Skin epidermis (tissue), 12 donors: ENCODE results near the gene NSF.
"Not testable (repeated sequence)": the region's sequence is repeated elsewhere in the genome, so short reads cannot be mapped to it uniquely, and the experiment has no call there.

Source experiments
- H3K27ac ChIP-seq, 21 experiments: fragments of 200-600 bp; sonication (generic) in 11 of 21; one replicate each; pipeline ENCODE4 v1.5.0; 2020; ENCODE audit warnings: mild to moderate bottlenecking in 3 of 21, inconsistent platforms in 2 of 21, moderate library complexity in 2 of 21
- H3K4me3 ChIP-seq, 7 experiments: fragments of 200-600 bp; sonication (generic) in 2 of 7; one replicate each; pipeline ENCODE4 v1.5.0; 2020; ENCODE audit warnings: inconsistent platforms in 2 of 7, mild to moderate bottlenecking in 2 of 7, moderate library complexity in 1 of 7

NSF gene

DNA sequence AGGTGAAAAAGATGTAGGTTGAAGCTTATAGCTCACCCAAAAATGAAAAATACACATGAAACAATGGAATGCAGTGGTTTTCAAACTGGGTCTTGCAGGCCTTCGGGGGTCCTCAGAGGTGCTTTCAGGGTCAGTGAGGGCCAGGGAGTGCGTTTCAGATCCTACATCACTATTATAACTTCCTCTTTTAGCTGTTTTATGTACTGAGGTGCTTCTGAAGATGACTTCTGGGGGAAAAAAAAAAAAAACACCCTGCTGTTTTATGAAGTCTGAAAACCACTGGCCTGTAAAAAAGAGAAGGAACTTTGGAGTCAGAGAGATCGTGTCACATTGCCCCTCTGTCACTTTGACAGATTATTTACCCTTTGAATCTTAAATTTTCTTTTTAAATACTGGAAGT, 102.8 kb downstream of the NSF start:
- not testable (repeated sequence) for H3K4me3 ChIP-seq, H3K27ac ChIP-seq

DNA sequence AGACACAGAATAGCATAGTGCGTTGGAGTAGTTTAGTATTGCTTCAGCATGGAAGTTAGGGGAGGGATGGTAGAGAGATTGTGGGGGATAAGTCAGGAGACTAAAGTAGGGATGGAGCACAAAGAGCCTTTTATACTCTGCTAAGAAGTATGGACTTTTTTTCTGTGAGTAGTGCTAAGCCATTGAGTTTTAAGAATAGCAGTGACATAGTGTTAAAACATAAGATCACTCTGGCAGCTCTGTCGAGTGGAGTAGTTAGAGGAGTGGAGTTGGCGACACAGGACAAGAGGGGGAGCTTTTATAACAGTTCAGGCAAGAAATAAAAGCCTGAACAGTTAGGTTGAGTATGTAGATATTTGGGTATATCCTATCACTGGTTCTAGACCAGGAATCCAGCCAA, 106.1 kb downstream of the NSF start:
- H3K4me3 ChIP-seq, H3K27ac ChIP-seq: not testable (repeated sequence)

DNA sequence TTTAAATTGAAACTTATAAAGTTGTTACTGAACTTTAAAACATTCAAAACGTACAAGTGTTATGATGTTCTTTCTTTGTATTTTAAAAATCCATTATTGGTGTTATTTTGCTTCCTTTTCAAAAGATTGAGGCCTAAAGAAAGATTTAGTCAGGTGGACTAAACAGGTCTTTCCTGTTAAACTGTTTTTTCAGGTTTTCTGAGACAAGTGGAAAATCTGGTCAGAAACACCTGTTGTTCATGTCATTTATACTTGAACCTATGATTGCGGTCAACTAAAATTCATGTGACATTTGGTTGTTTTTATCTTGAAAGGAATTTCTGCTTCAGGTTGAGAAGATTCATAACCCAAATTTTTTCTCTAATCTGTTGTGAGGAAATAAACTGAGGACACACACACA, 108.5 kb downstream of the NSF start:
- H3K4me3 ChIP-seq, H3K27ac ChIP-seq: not testable (repeated sequence)

DNA sequence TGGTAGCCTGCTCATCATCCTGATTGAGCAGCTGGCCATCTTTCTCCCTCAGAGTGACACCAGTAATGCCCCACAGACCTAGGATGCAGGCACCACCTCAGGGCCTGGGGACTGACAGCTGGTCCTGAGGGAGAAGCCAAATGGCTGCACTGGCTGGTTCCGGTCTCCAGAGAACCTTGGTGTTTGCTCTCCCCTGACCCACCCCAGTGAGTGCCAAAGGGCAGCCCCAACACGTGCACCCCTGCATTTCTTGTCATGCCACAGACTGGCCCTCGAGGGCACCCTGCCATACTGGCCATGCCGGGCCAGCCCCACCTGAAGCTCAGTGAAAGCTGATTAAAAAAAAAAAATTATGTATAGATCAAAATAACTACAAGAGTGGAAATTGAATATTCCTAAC, 127.5 kb downstream of the NSF start:
- Histone ChIP-seq H3K4me3 (no peak overlapping the region), H3K27ac (no peak overlapping the region)

DNA sequence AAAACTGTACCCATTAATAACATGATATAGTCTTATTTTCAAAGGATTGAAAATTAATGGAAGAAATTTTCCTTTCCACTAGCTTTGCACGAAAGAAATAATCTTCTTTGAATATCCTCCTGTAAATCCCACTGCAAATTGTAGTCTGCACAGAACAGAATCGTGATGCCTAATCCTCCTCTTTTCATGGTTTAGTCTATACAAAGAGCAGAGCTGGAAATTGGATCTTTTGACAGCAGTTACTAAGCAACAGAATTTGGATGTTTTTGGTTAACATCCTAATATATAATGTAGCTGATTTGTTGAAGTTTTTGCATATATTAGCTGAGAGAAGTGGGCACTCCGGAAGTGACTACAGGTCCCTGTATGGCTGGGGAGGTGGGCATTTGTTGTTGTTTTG, 129.4 kb downstream of the NSF start:
- H3K4me3 ChIP-seq: no peak overlapping the region
- H3K27ac ChIP-seq: no peak overlapping the region

DNA sequence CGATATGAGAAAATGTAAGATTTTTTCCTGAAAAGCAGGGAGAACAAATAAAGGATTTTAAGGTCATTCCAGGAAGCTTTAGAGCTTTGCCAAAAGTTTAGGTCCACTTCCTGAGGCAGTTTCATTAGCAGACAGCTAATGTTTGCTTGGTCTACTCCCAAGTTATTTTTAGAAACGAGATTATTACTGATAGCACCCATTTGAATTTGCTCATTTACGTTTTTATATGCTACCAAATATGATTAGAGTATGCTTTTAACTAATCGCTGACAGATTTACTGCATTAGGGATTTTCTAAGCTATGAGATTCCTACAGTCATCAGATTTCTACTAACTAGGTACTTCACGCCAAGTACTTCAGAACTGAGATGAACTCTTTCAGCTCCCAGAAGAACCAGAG, 129.9 kb downstream of the NSF start:
- peak overlapping the region in 2 of 21 experiments; percentile 4 to 58 for H3K27ac ChIP-seq

DNA sequence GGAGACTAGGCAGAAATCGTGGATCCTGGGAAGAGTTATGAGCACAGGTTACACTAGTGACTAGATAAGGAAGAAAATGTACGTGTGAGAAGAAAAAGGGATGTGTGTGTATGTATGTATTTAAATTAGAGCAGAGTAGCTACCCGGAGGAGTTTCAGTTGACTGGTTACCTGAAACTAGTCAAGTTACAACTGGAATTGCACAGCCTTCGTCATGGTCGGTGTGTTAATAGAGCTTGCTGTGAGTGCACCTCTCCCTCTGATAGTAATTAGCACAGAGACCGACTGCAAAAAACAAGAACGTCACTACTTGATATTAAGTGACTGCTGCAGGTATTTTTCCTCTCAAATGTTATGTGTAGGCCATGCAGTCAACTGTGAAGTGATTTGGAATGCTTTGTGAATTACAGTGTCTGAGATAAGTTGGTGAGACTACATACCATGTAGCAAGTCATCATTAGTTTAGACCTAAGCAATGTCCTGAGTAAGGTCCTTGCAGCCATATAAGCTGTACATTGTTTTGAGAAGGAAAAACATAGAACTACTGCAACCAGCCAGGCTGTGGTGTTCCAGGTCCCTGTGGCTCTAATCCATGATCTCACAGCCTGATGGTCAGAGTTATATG, 132.3 kb downstream of the NSF start:
- Histone ChIP-seq H3K27ac (peak overlapping the region in 12 of 21 experiments; percentile 12 to 73 (median 41)), H3K4me3 (no peak overlapping the region)

More for the DNA sequence above, 129.9 kb downstream of the NSF start:
- no peak overlapping the region for H3K4me3 ChIP-seq

DNA sequence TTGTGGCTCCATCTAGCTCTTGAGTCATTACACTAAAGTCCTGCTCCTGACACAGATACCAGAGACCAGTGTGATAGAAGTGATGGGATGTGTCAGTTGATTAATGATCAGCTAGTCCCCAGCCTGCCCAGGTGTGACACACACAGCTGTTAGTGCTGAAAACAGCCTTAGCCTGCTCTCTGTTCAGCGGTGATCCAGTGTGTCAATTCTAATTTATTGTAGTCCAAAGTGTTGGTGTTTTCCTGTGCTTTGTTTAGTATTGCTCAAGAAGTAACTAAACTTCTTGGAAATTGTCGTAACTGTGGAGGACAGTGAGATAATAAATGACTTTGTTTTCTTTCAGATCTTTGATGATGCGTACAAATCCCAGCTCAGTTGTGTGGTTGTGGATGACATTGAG, 135.7 kb downstream of the NSF start:
- H3K27ac ChIP-seq: no peak overlapping the region
- no peak overlapping the region for H3K4me3 ChIP-seq

DNA sequence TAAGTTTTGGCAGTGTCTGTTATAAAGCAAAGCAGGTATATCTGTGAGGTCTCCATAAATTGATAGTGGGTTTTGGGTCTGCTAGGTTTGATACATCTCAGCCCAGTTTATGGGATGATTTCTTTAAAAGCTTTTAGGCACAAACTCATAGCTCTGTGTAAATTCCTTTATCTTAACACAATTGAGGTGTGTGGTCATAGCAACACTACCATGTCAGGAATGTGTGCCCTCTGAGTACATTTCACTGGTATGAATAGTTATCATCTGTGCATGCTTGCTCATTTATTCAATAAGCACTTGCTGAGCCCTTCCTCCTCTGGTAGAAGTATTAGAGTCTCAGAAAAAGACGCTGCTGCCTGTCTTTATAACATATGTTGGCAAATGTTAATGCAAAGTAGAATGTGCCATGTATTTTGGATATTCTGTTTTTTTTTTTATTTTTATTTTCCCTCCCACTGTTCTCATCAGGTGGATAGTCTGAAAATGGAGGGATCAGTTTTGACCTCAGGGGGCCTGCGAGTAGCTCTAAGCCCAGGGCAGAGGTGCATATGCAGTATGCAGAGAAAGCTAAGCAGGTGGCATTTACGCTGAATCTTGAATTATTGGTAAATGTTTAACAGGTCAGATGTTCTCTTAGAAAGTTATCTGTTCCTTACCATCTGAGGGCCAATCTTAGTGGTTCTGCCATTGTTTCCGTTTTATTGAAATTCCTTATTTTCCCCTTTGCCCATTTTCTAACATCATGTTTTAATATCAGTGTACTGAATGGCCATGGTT, 137.3 kb downstream of the NSF start:
- H3K4me3 ChIP-seq: no peak overlapping the region
- H3K27ac ChIP-seq: no peak overlapping the region

DNA sequence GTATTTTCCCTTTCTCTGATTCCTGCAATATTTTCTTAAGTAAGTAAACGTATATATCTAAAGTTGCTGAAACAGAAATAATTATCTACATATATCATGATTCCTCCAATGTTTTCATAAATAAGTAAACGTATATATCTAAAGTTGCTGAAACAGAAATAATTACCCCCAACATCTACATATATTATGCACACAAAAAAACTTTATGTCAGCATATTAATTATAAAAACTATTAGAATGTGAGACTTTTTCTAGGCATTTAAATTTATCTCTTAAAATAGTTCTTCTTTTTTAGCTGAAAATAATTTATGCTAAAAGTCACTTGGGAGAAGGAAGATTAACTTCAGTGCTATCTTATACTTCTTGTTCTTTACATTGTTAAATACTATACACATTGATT, 139.6 kb downstream of the NSF start:
- Histone ChIP-seq H3K4me3 (no peak overlapping the region), H3K27ac (peak overlapping the region in 2 of 21 experiments; percentile 6 to 13)

DNA sequence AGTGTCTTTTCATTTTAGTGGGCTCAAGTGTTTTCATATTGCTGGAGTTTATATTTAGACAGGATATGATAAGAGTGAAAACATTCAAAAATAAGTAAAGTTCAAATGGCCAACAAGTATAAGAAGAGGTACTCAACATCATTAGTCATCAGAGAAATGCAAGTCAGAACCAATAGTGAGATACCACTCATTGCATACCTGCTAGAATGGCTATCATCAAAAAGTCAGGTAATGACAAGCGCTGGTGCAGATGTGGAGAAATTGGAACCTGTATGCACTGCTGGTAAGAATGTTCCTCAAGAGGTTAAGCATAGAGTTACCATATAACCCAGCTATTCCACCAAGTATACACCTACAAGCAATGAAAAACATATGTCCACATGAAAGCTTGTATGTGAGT, 140.2 kb downstream of the NSF start:
- no peak overlapping the region for H3K4me3 ChIP-seq
- H3K27ac ChIP-seq: peak overlapping the region in 1 of 21 experiments; percentile 22

DNA sequence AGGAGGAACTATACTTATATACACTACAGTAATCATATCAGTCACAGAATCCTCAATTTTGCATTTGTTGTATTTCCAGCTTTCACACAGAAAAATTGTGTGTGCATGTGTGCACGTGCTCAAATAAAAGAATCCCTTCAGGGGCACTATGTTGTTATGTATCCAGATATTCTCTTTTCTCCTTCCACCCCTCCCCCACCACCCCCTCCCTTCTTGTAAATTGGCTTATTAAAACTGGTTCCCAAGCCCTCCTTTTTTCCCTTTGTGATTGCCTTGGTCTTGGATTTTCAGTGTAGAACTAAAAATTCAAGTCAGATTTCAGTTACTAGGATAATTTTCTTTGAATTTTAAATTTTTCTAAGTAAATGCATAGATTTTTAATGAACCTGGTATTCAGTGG, 141.7 kb downstream of the NSF start:
- Histone ChIP-seq H3K27ac (no peak overlapping the region), H3K4me3 (no peak overlapping the region)

DNA sequence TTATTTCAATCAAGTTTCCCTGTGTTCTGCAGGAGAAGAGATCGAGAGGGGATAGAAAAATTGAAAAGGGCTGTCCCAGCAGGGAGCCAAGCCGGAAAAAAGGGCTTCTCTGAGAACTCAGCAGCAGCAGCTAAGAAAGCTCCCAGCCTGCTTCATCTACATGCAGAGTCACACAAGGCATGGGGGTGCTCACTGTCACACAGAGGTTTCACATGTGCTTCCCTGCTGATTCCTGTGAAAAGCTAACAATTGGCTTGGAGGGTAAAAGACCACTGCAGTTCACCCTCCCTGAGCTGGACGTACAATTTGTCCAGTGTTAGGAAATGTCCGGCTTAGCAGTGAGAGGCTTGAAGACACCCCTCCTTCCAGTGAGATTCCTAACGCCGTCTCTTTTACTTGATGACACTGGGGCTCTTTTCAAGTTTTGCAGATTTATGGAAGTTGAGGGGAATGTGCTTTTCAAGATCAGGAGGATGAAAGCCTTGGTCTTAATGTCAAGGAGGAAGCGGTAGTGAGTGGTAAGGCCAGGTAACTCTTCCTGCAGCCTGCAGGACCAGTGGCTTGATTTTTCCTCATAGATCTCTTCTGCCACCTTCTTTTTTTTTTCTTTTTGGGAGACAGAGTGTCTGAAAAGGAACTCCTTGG, 142.4 kb downstream of the NSF start:
- no peak overlapping the region for H3K4me3 ChIP-seq
- peak overlapping the region in 1 of 21 experiments; percentile 45 for H3K27ac ChIP-seq

DNA sequence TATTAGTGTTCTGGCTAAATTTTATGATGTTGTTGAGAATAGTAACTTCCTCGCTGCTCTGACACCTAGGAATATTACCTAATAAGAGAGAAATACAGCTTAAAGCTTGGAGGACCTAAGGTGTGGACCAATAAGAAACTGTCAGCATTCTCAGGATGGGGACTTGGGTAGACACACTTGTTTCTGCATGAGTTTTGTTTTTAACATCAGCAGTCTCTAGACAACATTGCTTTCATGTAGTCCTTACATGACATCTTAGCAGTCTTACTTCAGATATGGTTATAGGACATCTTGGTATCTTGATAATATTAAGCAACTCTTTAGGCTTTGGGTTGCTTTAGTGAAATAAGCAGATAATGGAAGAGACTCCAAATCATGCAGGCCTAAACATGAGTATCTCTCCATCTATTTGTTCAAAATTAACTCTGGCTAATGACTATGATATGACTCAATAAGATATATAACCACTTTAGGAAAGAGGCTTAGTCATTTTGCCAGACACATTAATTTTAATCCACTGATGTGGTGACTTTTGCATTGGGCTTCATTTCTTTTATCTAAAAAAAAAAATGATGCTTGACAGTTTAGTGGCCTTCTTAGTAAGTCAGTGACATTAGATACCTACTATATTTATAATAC, 143.5 kb downstream of the NSF start:
- Histone ChIP-seq H3K27ac (peak overlapping the region in 3 of 21 experiments; percentile 30 to 45 (median 36)), H3K4me3 (no peak overlapping the region)

DNA sequence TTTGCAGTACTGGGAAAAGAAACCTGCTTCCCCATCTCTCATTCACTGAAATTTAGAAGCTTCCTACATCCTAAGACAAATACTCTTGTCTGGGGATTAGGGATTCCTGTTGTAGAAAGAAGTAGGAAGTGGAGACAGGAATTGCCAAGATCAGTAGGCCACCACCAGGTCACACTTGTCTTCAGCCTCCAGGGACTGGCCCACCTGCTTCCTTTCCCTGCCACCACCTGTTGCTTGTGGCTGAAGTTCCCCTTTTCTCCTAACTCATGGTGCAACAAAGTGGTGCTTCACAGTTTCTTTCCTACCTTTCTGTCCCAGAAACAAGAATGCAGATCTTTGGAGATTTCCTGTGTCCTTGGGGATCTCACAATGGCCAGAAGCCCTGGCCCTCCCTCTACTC, 145.6 kb downstream of the NSF start:
- H3K27ac ChIP-seq: no peak overlapping the region
- H3K4me3 ChIP-seq: no peak overlapping the region

DNA sequence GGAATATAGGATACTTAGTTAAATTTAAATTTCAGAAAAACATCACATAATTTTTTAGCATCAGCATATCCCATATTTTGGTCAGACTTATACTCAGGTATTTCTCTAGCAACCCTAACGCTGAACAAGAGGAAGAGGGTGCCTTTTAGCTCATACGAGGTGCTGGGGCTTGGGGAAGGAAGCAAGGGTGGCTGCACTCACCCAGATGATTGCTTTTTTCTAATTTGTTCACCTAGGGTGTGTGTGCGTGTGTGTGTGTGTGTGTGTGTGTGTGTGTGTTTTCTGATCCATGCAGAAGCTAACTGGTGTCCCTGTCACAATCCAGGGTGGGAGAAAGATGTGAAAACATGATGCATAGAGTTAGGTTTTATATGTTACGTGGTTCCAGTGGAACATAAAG, 146.9 kb downstream of the NSF start:
- Histone ChIP-seq H3K27ac (no peak overlapping the region), H3K4me3 (no peak overlapping the region)

DNA sequence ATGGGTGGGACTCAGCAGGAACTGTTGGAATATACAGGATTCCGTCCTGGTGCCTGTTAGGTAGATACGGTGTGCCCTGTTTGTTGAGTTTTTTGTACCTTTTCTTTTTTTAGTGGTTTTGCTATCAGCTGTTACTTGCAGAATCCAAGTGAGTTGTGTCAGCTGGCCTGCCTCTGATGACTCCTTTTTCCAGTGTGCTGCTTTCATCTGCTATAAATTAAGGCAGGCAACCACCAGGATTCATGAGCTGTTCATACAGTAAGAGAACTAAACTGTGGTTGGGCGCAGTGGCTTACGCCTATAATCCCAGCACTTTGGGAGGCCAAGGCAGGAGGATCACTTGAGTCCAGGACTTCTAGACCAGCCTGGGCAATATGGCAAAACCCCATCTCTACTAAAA, 148.1 kb downstream of the NSF start:
- Histone ChIP-seq H3K27ac (peak overlapping the region in 1 of 21 experiments; percentile 20), H3K4me3 (no peak overlapping the region)

DNA sequence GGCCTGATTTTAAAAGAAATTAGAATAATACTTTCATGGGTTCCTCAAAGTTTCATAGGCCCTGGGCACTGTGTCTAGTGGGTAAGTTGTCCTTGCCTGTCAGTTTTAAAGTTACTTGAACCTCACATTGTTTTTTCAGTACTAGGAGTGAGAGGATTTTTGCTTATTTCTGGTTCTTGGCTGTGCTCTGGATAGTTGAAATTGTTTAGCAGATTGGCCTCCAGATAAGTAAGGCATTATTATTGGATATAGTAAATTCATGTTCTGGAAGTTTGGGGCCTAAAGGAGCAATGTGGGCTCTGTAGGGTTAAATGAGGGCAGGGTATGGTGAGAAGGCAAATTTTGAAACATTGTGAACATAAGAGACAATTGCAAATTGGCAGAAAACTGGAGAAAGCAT, 149.5 kb downstream of the NSF start:
- H3K4me3 ChIP-seq: no peak overlapping the region
- H3K27ac ChIP-seq: no peak overlapping the region

DNA sequence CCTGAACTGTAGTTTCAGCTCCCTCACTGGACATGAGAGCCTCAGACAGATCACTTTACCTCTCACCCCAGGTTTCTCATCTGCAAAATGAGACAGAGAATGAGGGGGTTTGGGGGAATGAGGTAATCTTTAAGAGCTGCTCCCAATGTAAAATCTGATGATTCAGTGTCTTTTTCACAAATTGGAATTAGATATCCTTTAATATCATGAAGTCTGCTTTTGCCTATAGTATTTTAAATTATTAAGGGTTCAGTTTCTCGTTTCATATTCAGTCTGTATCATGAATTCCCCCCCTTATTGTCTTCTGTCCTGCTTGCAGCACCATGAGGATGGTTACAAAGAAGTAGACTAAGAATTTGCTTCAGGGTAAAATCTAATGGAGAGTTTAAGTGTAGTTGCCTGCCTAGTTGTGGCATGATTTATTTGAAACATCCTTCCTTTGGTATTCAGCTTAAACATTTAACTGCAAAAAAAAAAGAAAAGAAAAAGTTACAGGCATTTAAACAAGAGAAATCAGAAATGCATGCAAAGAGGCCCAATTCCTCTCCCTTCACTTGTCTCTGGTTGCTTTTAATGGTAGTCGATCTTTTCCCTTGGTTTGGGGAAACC, 150.8 kb downstream of the NSF start:
- Histone ChIP-seq H3K27ac (peak overlapping the region in 1 of 21 experiments; percentile 4), H3K4me3 (no peak overlapping the region)
